Nephron (organoid): ENCODE results near the gene NCOR2.
A peak's percentile ranks its signal among the peaks of the same experiment; 100 is the strongest.

Source experiments
- H3K27ac Mint-ChIP-seq, 3 experiments: 2 replicates each; pipeline ENCODE4 v1.8.0; 2020; ENCODE audit warnings: mixed read lengths in 3 of 3, mild to moderate bottlenecking in 2 of 3, moderate library complexity in 1 of 3
- H3K27me3 Mint-ChIP-seq: 2 replicates; pipeline ENCODE4 v1.8.0; 2021; ENCODE audit warnings: low read depth, mild to moderate bottlenecking, moderate library complexity, mixed read lengths
- H3K36me3 Mint-ChIP-seq: 2 replicates; pipeline ENCODE4 v1.8.0; 2020; ENCODE audit warnings: low read depth, mixed read lengths
- H3K4me1 Mint-ChIP-seq: 2 replicates; pipeline ENCODE4 v1.8.0; 2020; ENCODE audit warnings: mixed read lengths
- H3K4me3 Mint-ChIP-seq, 3 experiments: 2 replicates each; pipeline ENCODE4 v1.8.0; 2020; ENCODE audit warnings: mild to moderate bottlenecking in 3 of 3, mixed read lengths in 3 of 3, moderate library complexity in 2 of 3
- H3K9me3 Mint-ChIP-seq: 2 replicates; pipeline ENCODE4 v1.8.0; 2020; ENCODE audit warnings: mixed read lengths
- TF ChIP-seq, protein P1 (sequence below), 3 experiments: fragments of 200-600 bp; sonication (generic); IDR thresholded peaks; one replicate each; pipeline ENCODE4 v1.5.0; 2021; ENCODE audit warnings: antibody characterized with exemption in 3 of 3; ENCODE audit not compliant: unreplicated experiment in 3 of 3

The NCOR2 gene

DNA sequence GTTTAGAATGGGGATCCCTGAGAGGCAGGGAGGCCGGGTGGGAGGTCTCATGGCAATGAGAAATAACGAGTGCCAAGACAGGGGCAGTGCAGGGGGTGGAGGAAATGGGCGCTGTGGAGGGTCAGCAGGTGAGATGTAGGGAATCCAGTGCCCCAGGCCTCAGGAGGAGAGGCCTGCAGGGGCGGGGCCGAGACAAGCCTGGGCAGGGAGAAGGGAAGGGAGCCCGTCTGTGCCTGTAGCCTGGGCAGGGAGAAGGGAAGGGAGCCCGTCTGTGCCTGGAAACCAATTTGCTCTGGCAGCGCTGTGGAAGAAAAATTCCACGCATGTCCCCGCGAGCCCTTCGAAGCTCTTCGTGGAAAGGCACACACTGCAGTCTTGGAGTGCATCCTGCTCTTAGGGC, 10.6 kb upstream of the NCOR2 start:
- no peak overlapping the region for H3K4me3 Mint-ChIP-seq
- TF ChIP-seq, protein P1, sequence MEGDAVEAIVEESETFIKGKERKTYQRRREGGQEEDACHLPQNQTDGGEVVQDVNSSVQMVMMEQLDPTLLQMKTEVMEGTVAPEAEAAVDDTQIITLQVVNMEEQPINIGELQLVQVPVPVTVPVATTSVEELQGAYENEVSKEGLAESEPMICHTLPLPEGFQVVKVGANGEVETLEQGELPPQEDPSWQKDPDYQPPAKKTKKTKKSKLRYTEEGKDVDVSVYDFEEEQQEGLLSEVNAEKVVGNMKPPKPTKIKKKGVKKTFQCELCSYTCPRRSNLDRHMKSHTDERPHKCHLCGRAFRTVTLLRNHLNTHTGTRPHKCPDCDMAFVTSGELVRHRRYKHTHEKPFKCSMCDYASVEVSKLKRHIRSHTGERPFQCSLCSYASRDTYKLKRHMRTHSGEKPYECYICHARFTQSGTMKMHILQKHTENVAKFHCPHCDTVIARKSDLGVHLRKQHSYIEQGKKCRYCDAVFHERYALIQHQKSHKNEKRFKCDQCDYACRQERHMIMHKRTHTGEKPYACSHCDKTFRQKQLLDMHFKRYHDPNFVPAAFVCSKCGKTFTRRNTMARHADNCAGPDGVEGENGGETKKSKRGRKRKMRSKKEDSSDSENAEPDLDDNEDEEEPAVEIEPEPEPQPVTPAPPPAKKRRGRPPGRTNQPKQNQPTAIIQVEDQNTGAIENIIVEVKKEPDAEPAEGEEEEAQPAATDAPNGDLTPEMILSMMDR (IDR thresholded peaks at IDR 0.05; ENCODE audit: unreplicated experiment in 3 of 3), result no peak
- peaks cover 4% of the 10 kb centered on the region for H3K36me3 Mint-ChIP-seq
- H3K9me3 Mint-ChIP-seq, result peaks cover 11% of the 10 kb centered on the region
- H3K27me3 Mint-ChIP-seq, result peaks cover 11% of the 10 kb centered on the region
- H3K4me1 Mint-ChIP-seq, result peaks cover 15% of the 10 kb centered on the region
- H3K27ac Mint-ChIP-seq, result peak overlapping the region in 1 of 3 experiments; percentile 29

DNA sequence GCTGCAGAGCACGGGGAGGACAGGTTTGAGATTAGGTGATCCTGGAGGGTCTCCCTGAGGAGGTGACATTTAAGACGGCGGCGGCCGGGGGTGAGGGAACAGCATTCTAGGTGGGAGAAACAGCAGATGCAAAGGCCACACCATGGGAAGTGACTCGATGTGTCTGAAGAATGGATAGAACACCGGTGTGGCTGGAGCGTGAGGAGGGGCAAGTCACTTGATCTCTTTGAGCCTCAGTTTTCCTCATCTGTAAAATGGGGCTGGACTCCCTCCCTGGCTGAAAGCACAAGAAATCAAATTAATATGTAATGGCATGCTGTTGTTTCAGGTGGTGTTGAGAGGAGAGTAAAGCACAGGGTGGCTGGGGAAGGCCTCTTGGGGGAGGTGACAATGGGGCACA, 10.0 kb upstream of the NCOR2 start:
- Mint-ChIP-seq H3K36me3 (peaks cover 4% of the 10 kb centered on the region), H3K27me3 (peaks cover 11% of the 10 kb centered on the region), H3K9me3 (peaks cover 11% of the 10 kb centered on the region), H3K4me1 (peaks cover 15% of the 10 kb centered on the region), H3K27ac (peak overlapping the region in 1 of 3 experiments; percentile 29), H3K4me3 (no peak overlapping the region)
- TF ChIP-seq, protein P1 (IDR thresholded peaks at IDR 0.05; ENCODE audit: unreplicated experiment in 3 of 3), result no peak

GRCh38 chr12:124576061-124576650, 8.7 kb upstream of the NCOR2 start:
- TF ChIP-seq, protein P1 (IDR thresholded peaks at IDR 0.05; ENCODE audit: unreplicated experiment in 3 of 3), result no peak
- H3K27ac Mint-ChIP-seq, result peak overlapping the region in 2 of 3 experiments; percentile 47 to 51
- H3K4me3 Mint-ChIP-seq, result no peak overlapping the region
- peaks cover 11% of the 10 kb centered on the region for H3K27me3 Mint-ChIP-seq
- H3K9me3 Mint-ChIP-seq, result peaks cover 11% of the 10 kb centered on the region
- peaks cover 6% of the 10 kb centered on the region for H3K4me1 Mint-ChIP-seq
- H3K36me3 Mint-ChIP-seq, result peaks cover 4% of the 10 kb centered on the region

DNA sequence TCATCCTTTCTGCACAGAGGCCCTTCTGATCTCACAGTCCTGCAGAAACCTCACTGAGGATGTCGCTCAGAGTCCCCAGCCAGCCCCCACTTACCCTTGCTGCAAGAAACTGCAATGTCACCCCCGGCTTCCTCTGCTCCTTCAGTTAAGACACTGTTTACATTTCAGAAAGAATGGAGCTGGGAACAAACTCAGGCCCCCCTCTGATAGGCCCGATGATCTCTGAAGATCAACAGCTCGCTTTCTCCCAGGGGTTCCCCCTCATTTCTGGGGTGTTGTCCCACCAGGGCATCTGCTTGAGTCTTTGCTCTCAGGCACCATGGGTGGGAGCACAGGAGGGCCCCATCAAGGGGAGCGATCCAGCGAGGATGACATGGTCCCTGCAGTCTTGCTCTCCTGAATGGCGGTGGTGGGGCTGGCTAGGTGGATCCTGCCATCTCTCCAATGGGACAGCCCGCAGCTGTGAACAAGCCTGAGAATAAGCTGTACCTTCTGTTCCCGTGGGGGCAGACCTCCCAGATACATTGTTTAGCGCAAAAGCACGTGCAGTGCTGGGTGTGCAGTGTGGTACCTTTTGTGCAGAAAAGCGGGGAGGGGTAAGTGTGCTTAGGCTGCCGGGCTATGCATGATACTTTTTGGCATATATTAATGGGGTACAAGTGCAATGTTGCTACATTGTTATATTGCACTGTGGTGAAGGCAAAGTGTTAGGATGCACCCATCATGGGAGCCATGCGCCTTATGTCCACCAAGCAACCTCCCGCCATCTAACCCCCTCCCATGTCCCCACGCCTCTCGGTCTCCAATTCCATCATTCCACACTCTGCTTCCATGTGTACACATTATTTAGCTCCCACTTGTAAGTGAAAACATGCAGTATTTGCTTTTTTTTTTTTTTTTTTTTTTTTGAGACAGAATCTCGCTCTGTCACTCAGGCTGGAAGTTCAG, 6.7 kb upstream of the NCOR2 start:
- Mint-ChIP-seq H3K4me1 (peaks cover 13% of the 10 kb centered on the region), H3K4me3 (no peak overlapping the region), H3K9me3 (peaks cover 2% of the 10 kb centered on the region), H3K36me3 (no peaks in the 10 kb centered on the region), H3K27me3 (peaks cover 7% of the 10 kb centered on the region), H3K27ac (peak overlapping the region; percentile 55 to 70 (median 69))
- TF ChIP-seq, protein P1 (IDR thresholded peaks at IDR 0.05; ENCODE audit: unreplicated experiment in 3 of 3), result no peak

DNA sequence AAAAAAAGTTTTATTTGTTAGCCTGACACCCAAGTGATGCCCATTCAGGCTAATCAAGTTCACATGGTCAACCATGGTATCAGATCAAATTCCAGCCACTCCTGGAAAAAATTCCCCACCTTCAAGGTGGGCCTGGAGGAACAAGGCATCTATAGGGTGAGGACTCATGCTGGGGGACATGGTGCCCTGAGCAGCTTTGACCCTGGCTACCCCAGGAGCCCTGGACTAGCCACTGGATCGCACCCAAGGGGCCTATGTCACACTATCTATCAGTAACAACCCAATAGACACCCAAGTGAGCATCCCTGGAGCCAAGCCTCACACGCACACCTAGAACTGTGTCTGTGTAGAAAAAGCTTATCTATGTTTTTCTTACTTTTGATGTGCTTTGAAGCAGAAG, 4.1 kb upstream of the NCOR2 start:
- Mint-ChIP-seq H3K4me3 (no peak overlapping the region), H3K36me3 (no peaks in the 10 kb centered on the region), H3K27me3 (no peaks in the 10 kb centered on the region), H3K9me3 (no peaks in the 10 kb centered on the region), H3K4me1 (peaks cover 24% of the 10 kb centered on the region), H3K27ac (peak overlapping the region in 1 of 3 experiments; percentile 44)
- TF ChIP-seq, protein P1 (IDR thresholded peaks at IDR 0.05; ENCODE audit: unreplicated experiment in 3 of 3), result no peak
